Measurements from ENCODE around the gene MAPK9.
"Not testable (repeated sequence)": the region's sequence is repeated elsewhere in the genome, so short reads cannot be mapped to it uniquely, and the experiment has no call there.

MAPK9 gene

GRCh38 chr5:180222056-180222455 lies 69.8 kb downstream of the MAPK9 start:
- DNase-seq = no peak

- DNase-seq = no peak
These were observed 74.1 kb downstream of the MAPK9 start for GRCh38 chr5:180217797-180218196.

DNA sequence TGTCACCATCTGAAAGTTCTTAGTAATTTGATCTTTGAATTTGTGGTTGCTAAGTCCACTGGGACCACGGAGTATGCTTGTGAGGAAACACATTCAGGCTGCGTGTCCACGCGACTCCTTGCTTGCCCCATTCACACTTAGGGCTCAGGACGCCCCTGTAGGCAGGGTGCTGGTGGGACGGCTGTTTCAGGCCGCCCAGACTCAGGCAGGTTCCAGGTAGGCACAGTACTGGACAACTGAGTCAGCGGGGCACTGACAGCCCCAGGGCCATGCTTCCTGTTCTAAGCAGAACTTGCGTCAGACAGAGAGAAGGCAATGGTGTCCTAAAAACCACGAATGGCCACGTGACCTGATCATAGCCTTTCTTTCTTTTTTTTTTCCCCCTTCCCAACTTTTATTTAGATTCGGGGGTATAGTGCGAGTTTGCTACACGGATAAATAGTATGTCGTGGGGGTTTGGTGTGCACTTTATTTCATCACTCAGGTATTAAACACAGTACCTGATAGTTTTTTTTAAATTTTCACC lies 75.2 kb downstream of the MAPK9 start:
- no peak for DNase-seq

DNA sequence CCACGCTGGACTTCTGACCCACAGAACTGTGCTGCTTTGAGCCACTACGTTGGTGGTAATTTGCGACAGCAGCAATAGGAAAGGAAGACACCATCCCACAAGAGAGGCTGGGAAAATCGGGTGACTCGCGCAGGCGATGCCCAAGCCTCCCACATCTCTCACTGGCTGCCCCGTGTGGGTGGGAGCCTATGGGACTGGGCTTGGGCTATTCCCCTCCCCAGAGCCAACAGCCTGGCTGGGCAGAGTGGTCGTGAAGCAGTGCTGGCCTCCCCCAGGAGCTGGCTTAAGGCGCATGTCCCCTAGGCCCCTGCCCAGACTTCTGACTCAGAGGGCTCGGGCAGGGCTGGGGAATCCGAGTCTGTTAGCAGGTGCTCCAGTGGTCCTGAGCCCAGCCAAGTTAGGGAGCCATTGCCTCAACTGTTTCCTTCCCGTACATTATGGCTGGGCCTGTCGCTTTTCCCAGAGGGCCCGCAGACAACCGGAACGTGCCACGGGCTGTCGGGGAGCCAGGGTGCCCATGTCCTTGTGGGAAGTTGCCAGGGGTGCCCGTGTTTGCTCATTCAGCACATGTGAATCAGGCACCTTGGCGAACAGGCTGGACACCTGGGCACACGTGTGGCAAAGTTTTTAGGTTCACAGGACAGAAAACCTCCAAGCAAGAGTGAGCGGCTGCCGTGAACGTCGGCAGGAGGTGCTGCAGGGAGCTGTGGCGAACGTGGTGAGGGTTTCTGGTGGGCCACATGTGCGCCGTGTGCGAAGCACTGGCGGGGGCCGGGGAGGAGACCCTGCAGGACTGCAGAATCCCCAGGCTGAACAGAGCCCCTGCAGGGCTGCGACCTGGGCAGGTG lies 75.9 kb downstream of the MAPK9 start:
- no peak for DNase-seq

GRCh38 chr5:180214870-180215770 lies 76.8 kb downstream of the MAPK9 start:
- no peak for DNase-seq

- DNase-seq = no peak
These were observed 78.2 kb downstream of the MAPK9 start for GRCh38 chr5:180213657-180214207.

DNA sequence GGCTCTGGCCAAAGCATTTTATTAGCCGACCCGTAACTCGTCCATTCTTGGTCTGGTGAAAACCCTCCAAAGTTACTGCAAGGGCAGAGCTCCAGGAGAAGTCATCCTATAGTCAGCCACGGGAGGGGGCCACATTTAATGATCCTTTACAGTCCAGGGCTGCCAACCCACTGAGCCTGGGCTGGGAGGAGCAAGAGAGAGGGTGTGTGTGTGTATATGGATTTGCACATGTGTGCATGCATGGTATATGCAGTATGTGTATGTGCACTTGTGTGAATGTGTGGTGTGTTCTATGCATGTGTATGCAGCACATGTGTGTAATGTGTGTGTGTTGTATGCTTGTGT lies 78.7 kb downstream of the MAPK9 start:
- no peak for DNase-seq

- no peak for DNase-seq
These were observed 79.3 kb downstream of the MAPK9 start for GRCh38 chr5:180212363-180213255.

DNA sequence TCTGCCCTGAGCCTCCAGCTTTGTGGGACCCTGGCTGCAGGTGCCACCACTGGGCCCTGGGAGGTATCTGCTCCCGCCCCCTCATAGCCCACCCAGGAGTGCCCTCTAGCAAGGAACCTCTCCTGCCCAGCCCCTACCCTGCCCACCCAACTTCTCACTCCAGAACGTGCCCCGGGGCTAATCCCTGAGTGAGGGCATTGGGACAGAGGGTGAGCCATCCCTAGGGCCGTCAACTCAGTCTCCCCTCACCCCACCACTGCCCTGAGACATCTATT lies 80.2 kb downstream of the MAPK9 start:
- no peak for DNase-seq

DNA sequence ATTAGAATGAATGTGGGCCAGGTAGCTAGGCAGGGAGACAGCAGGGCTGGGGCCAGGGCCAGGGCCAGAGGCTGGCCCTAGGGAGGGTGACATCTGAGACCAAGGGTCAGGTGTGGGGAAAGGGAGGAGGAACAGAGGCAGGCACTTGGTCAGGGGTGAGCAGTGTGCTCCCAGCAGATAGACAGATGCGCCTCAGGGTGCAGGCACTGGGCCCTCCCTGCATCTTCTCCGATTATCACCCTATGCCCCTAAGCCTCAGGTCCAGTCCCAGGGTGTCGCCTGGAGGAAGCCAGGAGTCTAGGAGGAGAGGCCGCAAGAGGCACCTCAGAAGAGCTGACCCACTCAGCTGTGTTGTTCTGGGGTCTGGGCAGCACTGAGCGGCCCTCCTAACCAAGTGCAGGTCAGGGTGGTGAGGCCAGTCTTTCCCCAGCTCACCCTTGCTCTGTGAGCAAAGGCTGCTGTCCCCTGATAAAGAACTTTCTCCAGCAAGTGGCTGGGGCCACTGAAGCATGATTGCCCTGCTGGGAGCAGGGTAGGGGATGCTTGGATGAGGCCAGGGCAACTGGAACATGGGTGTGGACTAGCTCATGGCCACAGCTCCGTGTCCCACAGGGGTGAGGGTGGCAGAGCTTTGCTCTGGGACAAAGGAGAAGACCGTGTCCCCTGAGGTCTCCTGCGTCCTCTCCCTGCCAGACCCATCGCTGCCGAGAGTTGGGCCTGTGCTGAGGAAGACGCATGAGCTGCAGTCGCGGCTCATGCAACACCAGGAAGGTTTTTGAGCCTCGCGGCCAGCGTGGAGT lies 80.7 kb downstream of the MAPK9 start:
- DNase-seq = no peak

DNA sequence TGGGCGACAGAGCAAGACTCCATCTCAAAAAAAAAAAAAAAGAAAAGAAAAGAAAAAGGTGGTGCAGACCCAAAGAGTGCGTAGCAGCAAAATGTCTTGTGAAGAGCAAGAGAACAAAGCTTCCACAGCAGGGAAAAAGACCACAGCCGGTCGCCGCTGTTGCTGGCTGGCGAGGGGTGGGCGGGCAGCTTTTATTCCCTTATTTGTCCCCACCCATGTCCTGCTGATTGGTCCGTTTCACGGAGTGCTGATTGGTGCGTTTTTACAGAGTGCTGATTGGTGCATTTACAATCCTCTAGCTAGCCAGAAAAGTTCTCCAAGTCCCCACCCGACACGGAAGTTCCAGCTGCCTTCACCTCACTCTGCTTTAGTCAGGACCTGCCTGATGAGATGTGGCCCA lies 81.8 kb downstream of the MAPK9 start:
- not testable (repeated sequence) for DNase-seq

DNA sequence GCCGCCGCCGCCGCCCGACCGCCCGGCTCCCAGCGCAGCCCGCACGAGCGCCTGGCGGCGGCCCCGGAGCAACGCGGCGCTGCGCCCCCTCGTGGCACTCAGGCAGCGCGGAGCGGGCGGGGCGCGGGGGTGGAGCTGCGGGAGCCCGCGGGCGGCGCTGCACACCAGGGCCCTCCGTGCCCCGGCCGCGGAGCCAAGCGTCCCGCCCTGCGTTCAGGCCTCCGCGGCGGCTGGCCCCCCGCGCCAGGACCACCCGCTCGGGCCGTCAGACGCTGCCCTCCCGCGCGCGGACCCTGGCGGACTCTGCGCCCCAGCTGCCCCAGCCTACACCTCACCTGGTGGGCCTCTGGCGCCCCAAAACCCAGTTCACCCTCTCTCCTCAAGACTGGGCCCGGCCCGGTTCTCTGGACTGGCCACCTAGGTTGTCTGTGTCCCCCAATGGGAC lies 82.7 kb downstream of the MAPK9 start, which contains the start of gene RASGEF1C:
RASGEF1C (minus strand) TSS at position 75 of the 445 bp plus-strand sequence. CDS start 71,159 bp downstream, outside the sequence.
- peak; percentile 33 for DNase-seq

DNA sequence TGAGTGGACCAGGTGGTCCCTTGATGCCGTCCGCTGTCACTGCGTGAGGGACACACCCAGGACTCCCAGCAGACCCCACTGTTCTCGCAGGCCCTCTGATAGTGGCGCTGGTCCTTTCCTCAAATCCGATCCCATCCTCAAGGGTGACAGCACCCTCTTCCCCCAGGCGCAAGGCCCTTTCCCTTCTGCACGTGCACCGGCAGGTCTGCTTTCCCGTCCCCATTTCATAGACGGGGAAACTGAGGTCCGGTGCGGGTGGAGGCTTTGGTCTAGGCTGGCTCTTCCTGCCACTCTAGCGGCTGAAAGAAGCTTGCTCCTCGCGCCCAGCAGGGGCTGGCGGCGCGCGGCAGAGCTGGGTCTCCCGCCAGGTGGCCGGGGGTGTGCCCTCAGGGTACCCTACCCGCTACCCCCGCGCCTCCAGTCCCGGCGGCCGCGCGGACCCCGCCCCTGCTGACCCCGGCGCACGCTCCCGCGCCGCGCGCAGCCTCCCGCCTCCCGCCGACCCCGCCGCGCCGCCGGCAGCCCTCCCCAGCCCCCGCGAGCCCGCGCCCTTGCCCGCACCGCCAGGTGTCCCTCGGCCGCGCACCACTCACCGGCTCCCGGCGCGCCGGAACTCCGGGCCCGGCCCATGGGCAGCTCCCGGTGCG lies 83.3 kb downstream of the MAPK9 start:
- DNase-seq = no peak

DNA sequence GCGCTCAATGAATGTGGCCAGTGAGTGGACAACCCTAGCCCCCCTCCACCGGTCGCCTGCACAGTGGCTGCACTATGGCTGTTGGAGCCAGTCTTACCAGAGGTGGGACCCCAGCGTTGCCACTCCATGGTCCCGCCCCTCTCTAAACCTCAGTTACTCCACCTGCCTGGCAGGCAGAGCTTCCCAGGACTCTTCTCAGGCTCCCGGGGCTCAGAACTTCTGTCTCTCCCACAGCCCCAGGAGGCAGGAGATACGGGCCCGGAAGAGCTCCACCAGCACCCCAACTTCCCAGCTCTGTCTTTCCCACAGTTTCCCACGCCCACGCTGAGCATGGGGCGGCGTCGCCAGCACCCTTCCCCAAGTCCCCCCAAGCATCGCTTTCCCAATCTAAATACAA lies 83.8 kb downstream of the MAPK9 start:
- DNase-seq = no peak

- no peak for DNase-seq
These were observed 84.3 kb downstream of the MAPK9 start for GRCh38 chr5:180207593-180207992.

DNA sequence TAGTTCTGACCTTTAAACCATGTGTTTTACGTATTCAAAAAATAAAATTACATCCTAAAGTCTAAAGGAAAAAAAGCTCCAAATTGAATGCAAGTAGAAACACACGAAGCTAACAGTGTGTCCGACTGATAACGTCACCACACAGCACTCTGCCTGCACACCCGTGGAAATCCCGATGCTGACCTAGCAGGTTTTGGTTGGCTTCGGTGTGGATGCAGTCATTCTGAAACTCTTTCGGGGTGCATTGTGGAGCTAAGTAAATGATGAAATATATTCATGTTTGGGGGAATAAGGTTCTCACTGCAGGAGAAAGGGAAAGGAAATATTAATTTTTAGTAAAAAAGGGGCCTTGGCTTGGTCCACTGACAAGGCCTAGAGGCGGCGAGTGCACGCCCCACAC lies 84.9 kb downstream of the MAPK9 start:
- no peak for DNase-seq

DNA sequence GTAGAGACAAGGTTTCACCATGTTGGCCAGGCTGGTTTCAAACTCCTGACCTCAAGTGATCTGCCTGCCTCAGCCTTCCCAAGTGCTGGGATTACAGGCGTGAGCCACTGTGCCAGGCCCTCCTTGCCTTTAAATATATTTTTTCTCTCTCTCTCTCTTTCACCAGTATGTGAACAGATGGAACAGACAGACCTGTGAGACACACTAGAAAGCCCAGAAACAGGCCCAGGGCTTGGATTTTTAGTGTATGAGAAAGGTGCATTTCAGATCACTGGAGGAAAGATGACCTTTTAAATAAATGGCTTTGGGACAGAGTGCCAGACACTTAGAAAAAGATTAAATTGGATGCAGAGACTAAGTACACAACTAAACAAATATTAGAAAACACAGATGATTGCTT lies 86.0 kb downstream of the MAPK9 start:
- no peak for DNase-seq

- DNase-seq = no peak
These were observed 87.5 kb downstream of the MAPK9 start for GRCh38 chr5:180204276-180204819.

- DNase-seq = no peak
These were observed 88.8 kb downstream of the MAPK9 start for GRCh38 chr5:180202939-180203573.

All from central memory CD4-positive, alpha-beta T cell (primary cell).